HCT116 (cell line): ENCODE measurements around the gene NAB2. TPM values are rescaled to one million over a fixed set of nuclear protein-coding genes. Genes with fewer than 3 reads are reported as not detected.
A peak's percentile ranks its signal among the peaks of the same experiment; 100 is the strongest.

Experiments
- ATAC-seq: fragments of 200-7000 bp; cut with Tn5 transposase; 2 replicates; pipeline ENCODE4 v1.9.1; 2020; ENCODE audit warnings: mild to moderate bottlenecking, moderate library complexity
- BruUV-seq: library from RNA; stranded (reverse); fragments of 400-500 nt; replicated peaks from 2 replicates; lab custom pipeline; 2021; lab: Mats Ljungman, UMichigan
- CTCF ChIA-PET: fragments of 300-600 bp; sonication (Branson Sonifier 250); formaldehyde crosslinking; loops from one replicate; lab custom pipeline; 2021; ENCODE audit warnings: antibody characterized with exemption; lab: Charles Lee
- POLR2A ChIA-PET: fragments of 300-600, 350-600 bp; sonication (Branson Sonifier 250); formaldehyde crosslinking; loops from one replicate; lab custom pipeline; 2021; ENCODE audit warnings: antibody characterized with exemption; lab: Charles Lee
- RAD21 ChIA-PET, 2 experiments: fragments of 300-600 bp; sonication (Branson Sonifier 250); formaldehyde crosslinking; loops; one replicate each; lab custom pipeline; 2023; ENCODE audit warnings: low total read pairs in 2 of 2; ENCODE audit not compliant: uncharacterized antibody in 2 of 2, unreplicated experiment in 2 of 2, low non-redundant PET in 1 of 2; lab: Charles Lee
- DNase-seq: peaks from one replicate; pipeline ENCODE4 v3.0.0-alpha.2; 2010; ENCODE audit warnings: low read depth, low spot score
- H2AFZ ChIP-seq: fragments of 200-600 bp; shearing (Covaris generic), sonication (generic); 2 replicates; pipeline ENCODE4 v1.6.1; 2017; ENCODE audit warnings: low read depth, mixed run types, mixed read lengths, antibody characterized with exemption, low read length; ENCODE audit not compliant: poor library complexity, severe bottlenecking
- H3K27ac ChIP-seq: 2 replicates; pipeline ENCODE4 v1.5.1; 2012; ENCODE audit warnings: low read depth, low read length
- H3K27me3 ChIP-seq: fragments of 200-600 bp; sonication (generic); 2 replicates; pipeline ENCODE4 v1.6.1; 2016; ENCODE audit warnings: mixed run types, low read length, mixed read lengths; ENCODE audit not compliant: insufficient read depth
- H3K36me3 ChIP-seq, 2 experiments: fragments of 200-500 bp in 1 of 2; fragments of 200-600 bp in 1 of 2; sonication (Bioruptor generic) in 1 of 2; sonication (generic) in 1 of 2; 2 replicates each; pipeline versions ENCODE4 v1.5.1 to v1.6.1; 2014 to 2016; ENCODE audit warnings: low read length in 2 of 2, inconsistent platforms in 1 of 2, mixed read lengths in 1 of 2, mixed run types in 1 of 2; ENCODE audit not compliant: insufficient read depth in 2 of 2, control insufficient read depth in 1 of 2
- H3K4me1 ChIP-seq, 2 experiments: fragments of 200-600 bp in 1 of 2; sonication (generic) in 1 of 2; 2 replicates each; pipeline versions ENCODE4 v1.5.1 to v1.6.1; 2012 to 2017; ENCODE audit warnings: low read length in 2 of 2, inconsistent platforms in 1 of 2, mild to moderate bottlenecking in 1 of 2, mixed read lengths in 1 of 2, mixed run types in 1 of 2, moderate library complexity in 1 of 2; ENCODE audit not compliant: insufficient read depth in 2 of 2, control insufficient read depth in 1 of 2
- H3K4me2 ChIP-seq: fragments of 200-600 bp; sonication (generic); 2 replicates; pipeline ENCODE4 v1.6.1; 2017; ENCODE audit warnings: mixed run types, low read length, mixed read lengths
- H3K4me3 ChIP-seq, 2 experiments: fragments of 200-600 bp in 1 of 2; sonication (generic) in 1 of 2; replicated peaks in 1 of 2; 2 replicates each; pipeline ENCODE4 v1.5.1; 2011 to 2016; ENCODE audit warnings: low read length in 2 of 2, control low read depth in 1 of 2, low read depth in 1 of 2, mild to moderate bottlenecking in 1 of 2, mixed read lengths in 1 of 2, mixed run types in 1 of 2
- H3K79me2 ChIP-seq: fragments of 200-600 bp; sonication (generic); 2 replicates; pipeline ENCODE4 v1.6.1; 2017; ENCODE audit warnings: mild to moderate bottlenecking, mixed run types, low read length, moderate library complexity, mixed read lengths; ENCODE audit not compliant: insufficient read depth
- H3K9ac ChIP-seq: fragments of 200-600 bp; sonication (generic); 2 replicates; pipeline ENCODE4 v1.6.1; 2016; ENCODE audit warnings: low read length, mixed read lengths
- H3K9me2 ChIP-seq: fragments of 200-600 bp; sonication (generic), shearing (Covaris generic); 2 replicates; pipeline ENCODE4 v1.6.1; 2017; ENCODE audit warnings: mixed run types, mild to moderate bottlenecking, moderate library complexity; ENCODE audit not compliant: insufficient read depth
- H3K9me3 ChIP-seq, 2 experiments: fragments of 200-500 bp in 1 of 2; fragments of 200-600 bp in 1 of 2; sonication (Bioruptor generic) in 1 of 2; sonication (generic) in 1 of 2; 2 replicates each; pipeline ENCODE4 v1.6.1; 2014 to 2017; ENCODE audit warnings: low read length in 2 of 2, mixed read lengths in 2 of 2, inconsistent platforms in 1 of 2, low read depth in 1 of 2, mild to moderate bottlenecking in 1 of 2, mixed run types in 1 of 2, moderate library complexity in 1 of 2; ENCODE audit not compliant: control insufficient read depth in 1 of 2, insufficient read depth in 1 of 2
- H4K20me1 ChIP-seq: fragments of 200-600 bp; sonication (generic), shearing (Covaris generic); 2 replicates; pipeline ENCODE4 v1.6.1; 2017; ENCODE audit warnings: mixed run types, mild to moderate bottlenecking, moderate library complexity; ENCODE audit not compliant: insufficient read depth
- CBX3 ChIP-seq: IDR thresholded peaks from 2 replicates; pipeline ENCODE4 v1.6.1; 2012; ENCODE audit warnings: low read depth
- CEBPB ChIP-seq: IDR thresholded peaks from 2 replicates; pipeline ENCODE4 v1.6.1; 2012; ENCODE audit warnings: low read depth
- EGR1 ChIP-seq: IDR thresholded peaks from 2 replicates; pipeline ENCODE4 v1.6.1; 2012; ENCODE audit warnings: low read depth
- ELF1 ChIP-seq: IDR thresholded peaks from 2 replicates; pipeline ENCODE4 v1.6.1; 2012; ENCODE audit warnings: low read depth, borderline replicate concordance
- EZH2 ChIP-seq: fragments of 200-600 bp; sonication (generic); IDR thresholded peaks from 2 replicates; pipeline ENCODE4 v1.6.1; 2017; ENCODE audit warnings: antibody characterized with exemption, mixed run types
- EZH2phosphoT487 ChIP-seq: fragments of 200-600 bp; IDR thresholded peaks from 2 replicates; pipeline ENCODE4 v1.6.1; 2018; ENCODE audit warnings: antibody characterized with exemption, borderline replicate concordance
- FOSL1 ChIP-seq: IDR thresholded peaks from 2 replicates; pipeline ENCODE4 v1.6.1; 2012; ENCODE audit warnings: low read depth
- JUND ChIP-seq: IDR thresholded peaks from 2 replicates; pipeline ENCODE4 v1.6.1; 2012
- RAD21 ChIP-seq: IDR thresholded peaks from 2 replicates; pipeline ENCODE4 v1.6.1; 2012; ENCODE audit warnings: low read depth, mild to moderate bottlenecking
- SP1 ChIP-seq: IDR thresholded peaks from 2 replicates; pipeline ENCODE4 v1.6.1; 2012; ENCODE audit warnings: low read depth
- SRF ChIP-seq: IDR thresholded peaks from 2 replicates; pipeline ENCODE4 v1.6.1; 2012; ENCODE audit warnings: low read depth
- ZNF274 ChIP-seq: fragments of 200-500 bp; sonication (Bioruptor generic); IDR thresholded peaks from 2 replicates; pipeline ENCODE4 v1.6.1; 2014; ENCODE audit warnings: mild to moderate bottlenecking, low read depth, low read length, inconsistent platforms
- intact Hi-C: fragments of 100-400 bp; cut with micrococcal nuclease; formaldehyde crosslinking; loops from 2 replicates; pipeline ENCODE4 v1.10.0; 2022
- total RNA-seq: library from RNA; stranded (reverse); gene quantifications from one replicate; pipeline ENCODE4 v1.2.1, GENCODE V29; 2021; ENCODE audit not compliant: unreplicated experiment
- TF ChIP-seq, protein P1 (sequence below), 3 experiments: fragments of 200-600 bp in 1 of 3; sonication (generic) in 1 of 3; IDR thresholded peaks in 2 of 3; conservative IDR thresholded peaks in 1 of 3; 2 replicates each; pipeline ENCODE4 v1.5.1; 2012 to 2017; ENCODE audit warnings: low read depth in 2 of 3, low read length in 2 of 3, antibody characterized with exemption in 1 of 3, borderline replicate concordance in 1 of 3, control low read depth in 1 of 3, mild to moderate bottlenecking in 1 of 3, mixed read lengths in 1 of 3, mixed run types in 1 of 3, moderate library complexity in 1 of 3; ENCODE audit not compliant: insufficient read depth in 1 of 3
- TF ChIP-seq, protein P2 (sequence below): IDR thresholded peaks from 2 replicates; pipeline ENCODE4 v1.6.1; 2011; ENCODE audit warnings: mild to moderate bottlenecking, low read length, moderate library complexity; ENCODE audit not compliant: insufficient replicate concordance; ENCODE audit errors: extremely low read depth

Gene NAB2
- total RNA-seq, 1 experiment from 2014 or later, result 77.1 TPM

DNA sequence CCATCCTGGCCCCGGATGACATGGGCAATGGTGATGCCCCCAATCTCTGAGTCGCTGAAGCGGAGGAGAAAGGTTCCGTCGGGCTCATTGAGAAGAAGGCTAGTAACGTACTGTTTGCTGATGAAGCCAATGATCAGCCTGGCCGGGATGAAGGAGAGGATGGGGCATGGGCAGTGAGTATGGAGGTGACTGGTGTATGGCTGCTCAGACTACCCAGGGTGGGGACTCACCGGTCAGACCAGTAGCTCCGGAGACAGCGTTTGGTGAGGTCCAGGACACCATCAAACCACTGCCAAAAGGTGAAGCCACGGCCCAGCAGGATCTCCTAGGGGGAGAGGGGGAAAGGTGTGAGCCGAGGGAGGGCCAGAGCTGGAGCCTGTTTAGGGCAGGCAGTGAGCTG lies 10.9 kb downstream of the NAB2 start:
- no TSS peak for BruUV-seq
- POLR2A ChIA-PET, result interaction anchor here (1.1 to 7.8 kb wide), 2 partner anchors 12 to 21 kb away, joined by 5 to 32 read pairs; partner anchors contain the start of genes NEMP1 and STAT6
- peaks cover 9 to 10% of the 10 kb centered on the region in 2 experiments; a peak in 2 of 4 replicates for H3K36me3 ChIP-seq

DNA sequence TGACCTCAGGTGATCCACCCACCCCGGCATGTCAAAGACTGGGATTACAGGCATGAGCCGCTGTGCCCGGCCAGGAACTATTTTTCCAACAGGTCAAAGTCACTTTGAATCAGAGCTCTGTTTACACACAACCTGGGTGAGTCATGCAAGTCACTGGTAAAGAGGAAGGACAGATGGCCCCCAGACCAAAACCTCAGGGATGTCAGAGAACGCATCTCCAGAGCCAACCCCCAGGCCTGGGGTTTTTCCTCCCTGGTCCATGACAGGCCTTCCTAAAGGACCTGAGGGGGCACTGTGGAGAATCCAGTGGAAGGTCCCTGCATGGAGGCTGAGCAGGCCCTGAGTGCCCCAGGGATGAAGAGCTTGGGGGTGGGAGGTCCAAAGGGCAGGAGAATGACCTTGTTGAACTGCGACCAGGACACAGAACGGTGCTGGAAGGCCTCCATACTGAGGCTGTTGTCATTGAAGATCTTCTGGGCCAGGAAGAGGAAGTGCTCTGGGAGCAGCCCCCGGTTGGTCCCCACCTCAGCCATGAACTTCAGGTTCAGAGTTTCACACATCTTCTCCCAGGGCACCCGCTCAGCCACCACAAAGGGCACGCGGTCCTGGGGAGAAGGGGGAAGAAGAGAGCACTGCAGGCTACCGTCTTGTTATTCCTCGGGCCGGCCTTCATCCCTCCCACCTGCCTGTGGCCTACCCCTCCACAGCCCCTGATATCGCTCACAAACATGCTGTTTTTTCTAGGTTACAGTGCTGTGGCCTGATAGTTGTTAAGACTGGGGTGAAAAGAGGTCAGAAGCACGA lies 13.2 kb downstream of the NAB2 start:
- no peaks in the 10 kb centered on the region for H3K9me2 ChIP-seq
- intact Hi-C loops, result no loop called here
- no TSS peak for BruUV-seq
- ChIA-PET RAD21 (interaction anchor here in 1 of 2 experiments (0.5 kb wide), 1 partner anchor 10 kb away, joined by 3 read pairs; no protein-coding TSS in a partner anchor), CTCF (interaction anchor here (1.6 kb wide), 1 partner anchor 8 kb away, joined by 6 read pairs; no protein-coding TSS in a partner anchor), POLR2A (interaction anchor here (0.6 to 1.2 kb wide), 2 partner anchors 9 to 13 kb away, joined by 3 to 5 read pairs; partner anchors contain the start of genes NAB2 and STAT6)
- ATAC-seq (peak; percentile 34), DNase-seq (no peak)
- H3K27ac ChIP-seq, result peak overlapping the region; percentile 8; the same call in 1 of the 2 replicates
- H3K79me2 ChIP-seq, result no peaks in the 10 kb centered on the region
- H3K36me3 ChIP-seq, result peaks cover 0 to 5% of the 10 kb centered on the region in 2 experiments; a peak in 1 of 4 replicates
- H3K4me2 ChIP-seq, result peak overlapping the region; percentile 48
- no peaks in the 10 kb centered on the region for H4K20me1 ChIP-seq
- 0 out of 2 replicates have a peak overlapping the region, but pooled peaks have one; percentile 6 for H3K9ac ChIP-seq
- no peak overlapping the region for H2AFZ ChIP-seq
- H3K27me3 ChIP-seq, result no peaks in the 10 kb centered on the region
- no peak overlapping the region for H3K4me3 ChIP-seq
- no peaks in the 10 kb centered on the region for H3K9me3 ChIP-seq
- peaks cover 11 to 21% of the 10 kb centered on the region in 2 experiments for H3K4me1 ChIP-seq
- TF ChIP-seq ZNF274 (no peak), CEBPB (no peak), SRF (no peak), RAD21 (no peak), EGR1 (no peak), JUND (no peak; the same call in 1 of the 2 replicates), ELF1 (no peak), CBX3 (no peak), FOSL1 (no peak), EZH2 (no peak), EZH2phosphoT487 (no peak), SP1 (no peak; the same call in 1 of the 2 replicates)
- TF ChIP-seq, protein P1, sequence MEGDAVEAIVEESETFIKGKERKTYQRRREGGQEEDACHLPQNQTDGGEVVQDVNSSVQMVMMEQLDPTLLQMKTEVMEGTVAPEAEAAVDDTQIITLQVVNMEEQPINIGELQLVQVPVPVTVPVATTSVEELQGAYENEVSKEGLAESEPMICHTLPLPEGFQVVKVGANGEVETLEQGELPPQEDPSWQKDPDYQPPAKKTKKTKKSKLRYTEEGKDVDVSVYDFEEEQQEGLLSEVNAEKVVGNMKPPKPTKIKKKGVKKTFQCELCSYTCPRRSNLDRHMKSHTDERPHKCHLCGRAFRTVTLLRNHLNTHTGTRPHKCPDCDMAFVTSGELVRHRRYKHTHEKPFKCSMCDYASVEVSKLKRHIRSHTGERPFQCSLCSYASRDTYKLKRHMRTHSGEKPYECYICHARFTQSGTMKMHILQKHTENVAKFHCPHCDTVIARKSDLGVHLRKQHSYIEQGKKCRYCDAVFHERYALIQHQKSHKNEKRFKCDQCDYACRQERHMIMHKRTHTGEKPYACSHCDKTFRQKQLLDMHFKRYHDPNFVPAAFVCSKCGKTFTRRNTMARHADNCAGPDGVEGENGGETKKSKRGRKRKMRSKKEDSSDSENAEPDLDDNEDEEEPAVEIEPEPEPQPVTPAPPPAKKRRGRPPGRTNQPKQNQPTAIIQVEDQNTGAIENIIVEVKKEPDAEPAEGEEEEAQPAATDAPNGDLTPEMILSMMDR (IDR thresholded peaks at IDR 0.05 in 2 of 3, conservative IDR thresholded peaks at IDR 0.05 in 1 of 3; ENCODE audit: borderline replicate concordance in 1 of 3, insufficient read depth in 1 of 3, low read depth in 2 of 3, low read length in 2 of 3), result no peak
- TF ChIP-seq, protein P2, sequence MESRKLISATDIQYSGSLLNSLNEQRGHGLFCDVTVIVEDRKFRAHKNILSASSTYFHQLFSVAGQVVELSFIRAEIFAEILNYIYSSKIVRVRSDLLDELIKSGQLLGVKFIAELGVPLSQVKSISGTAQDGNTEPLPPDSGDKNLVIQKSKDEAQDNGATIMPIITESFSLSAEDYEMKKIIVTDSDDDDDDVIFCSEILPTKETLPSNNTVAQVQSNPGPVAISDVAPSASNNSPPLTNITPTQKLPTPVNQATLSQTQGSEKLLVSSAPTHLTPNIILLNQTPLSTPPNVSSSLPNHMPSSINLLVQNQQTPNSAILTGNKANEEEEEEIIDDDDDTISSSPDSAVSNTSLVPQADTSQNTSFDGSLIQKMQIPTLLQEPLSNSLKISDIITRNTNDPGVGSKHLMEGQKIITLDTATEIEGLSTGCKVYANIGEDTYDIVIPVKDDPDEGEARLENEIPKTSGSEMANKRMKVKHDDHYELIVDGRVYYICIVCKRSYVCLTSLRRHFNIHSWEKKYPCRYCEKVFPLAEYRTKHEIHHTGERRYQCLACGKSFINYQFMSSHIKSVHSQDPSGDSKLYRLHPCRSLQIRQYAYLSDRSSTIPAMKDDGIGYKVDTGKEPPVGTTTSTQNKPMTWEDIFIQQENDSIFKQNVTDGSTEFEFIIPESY, result no peak

More for the DNA sequence above, 10.9 kb downstream of the NAB2 start:
- Histone ChIP-seq H2AFZ (no peak overlapping the region), H3K4me1 (peaks cover 30 to 44% of the 10 kb centered on the region in 2 experiments), H3K4me3 (no peak overlapping the region), H3K79me2 (no peaks in the 10 kb centered on the region), H3K4me2 (no peak overlapping the region), H3K27ac (no peak overlapping the region), H3K9ac (no peak overlapping the region), H3K9me3 (no peaks in the 10 kb centered on the region), H3K27me3 (no peaks in the 10 kb centered on the region), H4K20me1 (no peaks in the 10 kb centered on the region), H3K9me2 (no peaks in the 10 kb centered on the region)
- TF ChIP-seq JUND, result no peak
- no peak for TF ChIP-seq FOSL1
- TF ChIP-seq ELF1, result no peak
- TF ChIP-seq EZH2, result no peak
- ATAC-seq (no peak), DNase-seq (no peak)
- ChIA-PET CTCF (interaction anchor here (0.7 to 1.0 kb wide), 2 partner anchors 12 to 13 kb away, joined by 3 read pairs; no protein-coding TSS in a partner anchor), RAD21 (interaction anchor here in 1 of 2 experiments (1.1 kb wide), 1 partner anchor 12 kb away, joined by 3 read pairs; the partner anchor contains the start of gene STAT6)
- intact Hi-C loops, result no loop called here
